Liver (tissue), 9 donors: ENCODE data around the gene TEX14. TPM values are rescaled to one million over a fixed set of nuclear protein-coding genes. Genes with fewer than 3 reads are reported as not detected.

Source experiments
- DNase-seq: peaks from one replicate; pipeline ENCODE4 v3.0.0-alpha.2; 2017; ENCODE audit warnings: low spot score
- H3K27ac ChIP-seq, 2 donors: one replicate each; pipeline ENCODE4 v1.7.0; 2013; ENCODE audit warnings: inconsistent platforms in 2 of 2, low read length in 2 of 2, control low read depth in 1 of 2, low read depth in 1 of 2, mild to moderate bottlenecking in 1 of 2
- H3K27me3 ChIP-seq, 4 donors: one replicate each; pipeline versions ENCODE4 v1.6.1 to v1.7.0; 2013; ENCODE audit warnings: low read length in 3 of 4, inconsistent platforms in 1 of 4, mild to moderate bottlenecking in 1 of 4, moderate library complexity in 1 of 4; ENCODE audit not compliant: control insufficient read depth in 4 of 4, insufficient read depth in 4 of 4
- H3K36me3 ChIP-seq, 4 donors: one replicate each; pipeline versions ENCODE4 v1.6.1 to v1.7.0; 2013; ENCODE audit warnings: low read length in 3 of 4, mild to moderate bottlenecking in 3 of 4, low read depth in 1 of 4, moderate library complexity in 1 of 4; ENCODE audit not compliant: control insufficient read depth in 4 of 4, insufficient read depth in 3 of 4
- H3K4me1 ChIP-seq, 4 donors: one replicate each; pipeline versions ENCODE4 v1.6.1 to v1.7.0; 2013; ENCODE audit warnings: low read length in 3 of 4, mild to moderate bottlenecking in 3 of 4, moderate library complexity in 1 of 4; ENCODE audit not compliant: control insufficient read depth in 4 of 4, insufficient read depth in 4 of 4
- H3K4me3 ChIP-seq, 3 donors: one replicate each; pipeline versions ENCODE4 v1.6.1 to v1.7.0; 2013; ENCODE audit warnings: low read length in 3 of 3, control low read depth in 1 of 3, low read depth in 1 of 3, mild to moderate bottlenecking in 1 of 3
- H3K9ac ChIP-seq, 2 donors: one replicate each; pipeline ENCODE4 v1.7.0; 2013; ENCODE audit warnings: low read length in 2 of 2, mild to moderate bottlenecking in 2 of 2, moderate library complexity in 2 of 2, control low read depth in 1 of 2, low read depth in 1 of 2
- H3K9me3 ChIP-seq, 4 donors: one replicate each; pipeline versions ENCODE4 v1.6.1 to v1.7.0; 2013; ENCODE audit warnings: low read length in 3 of 4; ENCODE audit not compliant: control insufficient read depth in 4 of 4
- ATF3 ChIP-seq: IDR thresholded peaks from 2 replicates; pipeline ENCODE4 v1.6.1; 2016; ENCODE audit warnings: antibody characterized with exemption
- CTCF ChIP-seq: fragments of 150-350 bp; IDR thresholded peaks from 2 replicates; pipeline ENCODE4 v1.5.1; 2017; ENCODE audit warnings: improper control_type of control experiment, low read depth, low read length; ENCODE audit not compliant: missing input control
- EGR1 ChIP-seq, 2 donors: IDR thresholded peaks; 2 replicates each; pipeline ENCODE4 v1.6.1; 2016 to 2018; ENCODE audit warnings: antibody characterized with exemption in 2 of 2, low read depth in 2 of 2
- FOXA1 ChIP-seq: IDR thresholded peaks from 2 replicates; pipeline ENCODE4 v1.6.1; 2016; ENCODE audit warnings: antibody characterized with exemption
- FOXA2 ChIP-seq: IDR thresholded peaks from 2 replicates; pipeline ENCODE4 v1.6.1; 2016; ENCODE audit warnings: antibody characterized with exemption
- GABPA ChIP-seq, 2 donors: IDR thresholded peaks in 1 of 2; conservative IDR thresholded peaks in 1 of 2; 2 replicates each; pipeline ENCODE4 v1.6.1; 2016; ENCODE audit warnings: antibody characterized with exemption in 2 of 2, mild to moderate bottlenecking in 1 of 2, moderate library complexity in 1 of 2
- HNF4A ChIP-seq, 2 donors: conservative IDR thresholded peaks; 2 replicates each; pipeline ENCODE4 v1.6.1; 2016; ENCODE audit warnings: antibody characterized with exemption in 2 of 2, mild to moderate bottlenecking in 2 of 2
- HNF4G ChIP-seq: IDR thresholded peaks from 2 replicates; pipeline ENCODE4 v1.6.1; 2016; ENCODE audit warnings: antibody characterized with exemption
- JUND ChIP-seq, 2 donors: IDR thresholded peaks; 2 replicates each; pipeline ENCODE4 v1.6.1; 2016; ENCODE audit warnings: antibody characterized with exemption in 2 of 2
- NR2F2 ChIP-seq: IDR thresholded peaks from 2 replicates; pipeline ENCODE4 v1.6.1; 2016; ENCODE audit warnings: antibody characterized with exemption
- RAD21 ChIP-seq, 2 donors: IDR thresholded peaks; 2 replicates each; pipeline ENCODE4 v1.6.1; 2016; ENCODE audit warnings: antibody characterized with exemption in 2 of 2, mild to moderate bottlenecking in 2 of 2
- RXRA ChIP-seq, 2 donors: IDR thresholded peaks; 2 replicates each; pipeline ENCODE4 v1.6.1; 2017 to 2018; ENCODE audit warnings: antibody characterized with exemption in 2 of 2, mild to moderate bottlenecking in 1 of 2
- SP1 ChIP-seq: IDR thresholded peaks from 2 replicates; pipeline ENCODE4 v1.6.1; 2018; ENCODE audit warnings: antibody characterized with exemption, mild to moderate bottlenecking
- TAF1 ChIP-seq: conservative IDR thresholded peaks from 2 replicates; pipeline ENCODE4 v1.6.1; 2016; ENCODE audit warnings: antibody characterized with exemption, mild to moderate bottlenecking
- YY1 ChIP-seq: IDR thresholded peaks from 2 replicates; pipeline ENCODE4 v1.6.1; 2016; ENCODE audit warnings: antibody characterized with exemption, mild to moderate bottlenecking
- ZBTB33 ChIP-seq: IDR thresholded peaks from 2 replicates; pipeline ENCODE4 v1.6.1; 2016; ENCODE audit warnings: antibody characterized with exemption
- WGBS: extraction: QIAGEN DNeasy Blood & Tissue Kit; methylation state at CpG from one replicate; pipeline ENCODE4 v1.1.7; 2013; 5-methylcytosine and 5-hydroxymethylcytosine counted together
- polyA plus RNA-seq, 2 donors: library from polyadenylated mRNA; stranded (reverse) in 1 of 2; unstranded in 1 of 2; fragments of 200-250 nt in 1 of 2; fragments of >200 nt in 1 of 2; fragmentation: Nextera tagmentation in 1 of 2; extraction: Ambion mirVana in 1 of 2; gene quantifications; one replicate each; pipeline versions ENCODE4 v1.2.1 to v1.2.3, GENCODE V29; 2013 to 2015
- total RNA-seq, 2 donors: library from RNA; depleted of rRNA; stranded (reverse); fragments of >200 nt; gene quantifications; one replicate each; pipeline ENCODE4 v1.2.3, GENCODE V29; 2014
- TF ChIP-seq, protein P1 (sequence below): IDR thresholded peaks from 2 replicates; pipeline ENCODE4 v1.6.1; 2016; ENCODE audit warnings: antibody characterized with exemption
- TF ChIP-seq, protein P2 (sequence below): IDR thresholded peaks from 2 replicates; pipeline ENCODE4 v1.6.1; 2016; ENCODE audit warnings: antibody characterized with exemption, mild to moderate bottlenecking
- donor health status: healthy.
- donor health status: healthy.
- donor health status: healthy.
- donor health status: healthy.
- donor health status: healthy.

The TEX14 gene
- total and polyA plus RNA-seq, 4 donors: 0.01 to 0.17 (median 0.13) TPM

- whole genome bisulfite sequencing: under 1% methylated on average over 27 of the region's 27 CpGs
- peak overlapping the region; percentile 62 to 98 for H3K9ac ChIP-seq
- no peaks in the 10 kb centered on the region for H3K27me3 ChIP-seq
- peaks cover 3 to 57% (median 42%) of the 10 kb centered on the region in 4 donors for H3K4me1 ChIP-seq
- TF ChIP-seq RXRA (IDR thresholded peaks at IDR 0.05): no peak
- peak in 1 of 2 donors; percentile 87 for TF ChIP-seq JUND (IDR thresholded peaks at IDR 0.05)
- TF ChIP-seq FOXA2: no peak
- TF ChIP-seq NR2F2: no peak
- TF ChIP-seq CTCF: no peak
- peak overlapping the region; percentile 51 to 87 (median 68) for H3K4me3 ChIP-seq
- peaks cover 0 to 2% (median 2%) of the 10 kb centered on the region in 4 donors for H3K36me3 ChIP-seq
- no peaks in the 10 kb centered on the region for H3K9me3 ChIP-seq
- no peak for DNase-seq
- H3K27ac ChIP-seq: peak overlapping the region; percentile 85 to 96
Measured at GRCh38 chr17:58517378-58517927, 174.4 kb downstream of the TEX14 start.

DNA sequence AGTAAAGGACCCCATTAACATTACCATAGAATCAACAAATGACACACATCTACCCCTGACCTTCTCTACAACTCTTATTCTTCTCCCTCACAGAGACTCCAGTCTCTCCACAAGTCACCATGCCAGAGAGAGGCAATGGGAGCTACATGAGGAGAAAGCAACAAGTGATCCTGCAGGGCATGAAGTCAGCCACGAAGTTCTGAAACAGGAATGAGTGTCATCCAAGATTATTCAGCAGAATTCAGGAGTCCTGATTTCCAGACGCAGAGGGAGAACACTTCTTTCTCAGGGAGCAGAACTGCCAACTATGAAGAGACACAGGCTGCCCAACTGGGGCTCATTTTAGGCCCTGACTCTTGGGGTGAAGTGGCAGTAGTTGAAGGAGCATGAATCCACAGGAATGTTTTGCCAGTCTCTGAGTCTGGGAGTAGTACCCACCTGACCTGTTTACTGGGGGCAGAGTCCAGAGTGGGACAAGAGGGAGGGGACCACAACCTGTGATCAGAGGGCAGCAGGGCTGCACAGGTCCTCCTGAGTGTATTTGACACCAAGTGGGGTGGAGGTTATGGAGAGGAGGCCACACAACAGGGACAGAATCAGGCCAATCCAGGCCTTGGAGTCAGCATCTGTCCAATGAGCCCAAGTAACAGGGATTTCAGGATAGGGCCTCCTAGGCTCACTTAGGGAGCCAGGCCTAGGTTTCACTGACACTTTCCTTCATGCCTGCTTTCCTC lies 175.0 kb downstream of the TEX14 start:
- no peaks in the 10 kb centered on the region for H3K27me3 ChIP-seq
- H3K9me3 ChIP-seq: no peaks in the 10 kb centered on the region
- peak overlapping the region; percentile 85 to 96 for H3K27ac ChIP-seq
- 11% methylated on average over 2 of the region's 2 CpGs for whole genome bisulfite sequencing
- peaks cover 3 to 58% (median 43%) of the 10 kb centered on the region in 4 donors for H3K4me1 ChIP-seq
- peak; percentile 66 for DNase-seq
- H3K4me3 ChIP-seq: peak overlapping the region; percentile 54 to 87 (median 68)
- H3K9ac ChIP-seq: peak overlapping the region; percentile 62 to 98
- TF ChIP-seq NR2F2: no peak
- no peak for TF ChIP-seq EGR1 (IDR thresholded peaks at IDR 0.05; ENCODE audit: low read depth in 2 of 2)
- TF ChIP-seq CTCF: no peak
- TF ChIP-seq HNF4A (conservative IDR thresholded peaks at IDR 0.05): peak; percentile 95 to 96
- peak; percentile 63 for TF ChIP-seq YY1
- no peak for TF ChIP-seq GABPA (IDR thresholded peaks at IDR 0.05 in 1 of 2, conservative IDR thresholded peaks at IDR 0.05 in 1 of 2)
- TF ChIP-seq RAD21 (IDR thresholded peaks at IDR 0.05): peak in 1 of 2 donors; percentile 14
- no peak for TF ChIP-seq FOXA2
- TF ChIP-seq FOXA1: peak; percentile 43
- TF ChIP-seq ATF3: no peak
- no peak for TF ChIP-seq TAF1
- peak; percentile 85 for TF ChIP-seq HNF4G
- TF ChIP-seq RXRA (IDR thresholded peaks at IDR 0.05): peak; percentile 74 to 78
- TF ChIP-seq ZBTB33: peak; percentile 30
- peak; percentile 85 for TF ChIP-seq SP1
- TF ChIP-seq, protein P1, sequence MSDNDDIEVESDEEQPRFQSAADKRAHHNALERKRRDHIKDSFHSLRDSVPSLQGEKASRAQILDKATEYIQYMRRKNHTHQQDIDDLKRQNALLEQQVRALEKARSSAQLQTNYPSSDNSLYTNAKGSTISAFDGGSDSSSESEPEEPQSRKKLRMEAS: peak; percentile 49
- no peak for TF ChIP-seq JUND (IDR thresholded peaks at IDR 0.05)
- TF ChIP-seq, protein P2, sequence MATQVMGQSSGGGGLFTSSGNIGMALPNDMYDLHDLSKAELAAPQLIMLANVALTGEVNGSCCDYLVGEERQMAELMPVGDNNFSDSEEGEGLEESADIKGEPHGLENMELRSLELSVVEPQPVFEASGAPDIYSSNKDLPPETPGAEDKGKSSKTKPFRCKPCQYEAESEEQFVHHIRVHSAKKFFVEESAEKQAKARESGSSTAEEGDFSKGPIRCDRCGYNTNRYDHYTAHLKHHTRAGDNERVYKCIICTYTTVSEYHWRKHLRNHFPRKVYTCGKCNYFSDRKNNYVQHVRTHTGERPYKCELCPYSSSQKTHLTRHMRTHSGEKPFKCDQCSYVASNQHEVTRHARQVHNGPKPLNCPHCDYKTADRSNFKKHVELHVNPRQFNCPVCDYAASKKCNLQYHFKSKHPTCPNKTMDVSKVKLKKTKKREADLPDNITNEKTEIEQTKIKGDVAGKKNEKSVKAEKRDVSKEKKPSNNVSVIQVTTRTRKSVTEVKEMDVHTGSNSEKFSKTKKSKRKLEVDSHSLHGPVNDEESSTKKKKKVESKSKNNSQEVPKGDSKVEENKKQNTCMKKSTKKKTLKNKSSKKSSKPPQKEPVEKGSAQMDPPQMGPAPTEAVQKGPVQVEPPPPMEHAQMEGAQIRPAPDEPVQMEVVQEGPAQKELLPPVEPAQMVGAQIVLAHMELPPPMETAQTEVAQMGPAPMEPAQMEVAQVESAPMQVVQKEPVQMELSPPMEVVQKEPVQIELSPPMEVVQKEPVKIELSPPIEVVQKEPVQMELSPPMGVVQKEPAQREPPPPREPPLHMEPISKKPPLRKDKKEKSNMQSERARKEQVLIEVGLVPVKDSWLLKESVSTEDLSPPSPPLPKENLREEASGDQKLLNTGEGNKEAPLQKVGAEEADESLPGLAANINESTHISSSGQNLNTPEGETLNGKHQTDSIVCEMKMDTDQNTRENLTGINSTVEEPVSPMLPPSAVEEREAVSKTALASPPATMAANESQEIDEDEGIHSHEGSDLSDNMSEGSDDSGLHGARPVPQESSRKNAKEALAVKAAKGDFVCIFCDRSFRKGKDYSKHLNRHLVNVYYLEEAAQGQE: no peak
- H3K36me3 ChIP-seq: peaks cover 0 to 7% (median 4%) of the 10 kb centered on the region in 4 donors
